Hepatocyte (in vitro differentiated cells): Measurements from ENCODE around the gene DCAF10.

Experiments used
- EZH2 ChIP-seq: fragments of 200-600 bp; sonication (generic); IDR thresholded peaks from 2 replicates; pipeline ENCODE4 v1.6.1; 2016; ENCODE audit warnings: antibody characterized with exemption, mild to moderate bottlenecking, borderline replicate concordance
- EZH2phosphoT487 ChIP-seq: fragments of 200-600 bp; sonication (generic); IDR thresholded peaks from one replicate; pipeline ENCODE4 v1.6.1; 2018; ENCODE audit warnings: antibody characterized with exemption, mild to moderate bottlenecking, low read depth, moderate library complexity; ENCODE audit not compliant: unreplicated experiment, severe bottlenecking
- TF ChIP-seq, protein P1 (sequence below): fragments of 200-600 bp; sonication (generic); IDR thresholded peaks from 2 replicates; pipeline ENCODE4 v1.5.1; 2016; ENCODE audit warnings: antibody characterized with exemption, mild to moderate bottlenecking; ENCODE audit not compliant: poor library complexity

DNA sequence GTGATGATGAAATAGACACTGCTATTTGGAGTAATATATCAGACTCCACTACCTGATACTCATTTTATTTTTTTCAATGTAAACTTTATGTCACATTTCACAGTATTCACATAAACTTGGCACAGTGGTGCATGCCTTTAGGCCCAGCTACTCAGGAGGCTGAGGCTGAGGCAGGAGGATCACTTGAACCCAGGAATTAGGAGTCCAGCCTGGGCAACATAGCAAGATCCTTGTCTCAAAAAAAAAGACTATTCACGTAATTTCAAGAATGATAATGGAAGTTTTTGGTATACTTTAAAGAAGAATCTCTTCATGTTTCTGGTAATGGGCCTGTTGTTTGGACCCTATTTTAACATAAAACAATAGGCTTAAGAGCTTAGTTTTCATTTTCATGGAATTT lies 56.0 kb downstream of the DCAF10 start:
- TF ChIP-seq, protein P1, sequence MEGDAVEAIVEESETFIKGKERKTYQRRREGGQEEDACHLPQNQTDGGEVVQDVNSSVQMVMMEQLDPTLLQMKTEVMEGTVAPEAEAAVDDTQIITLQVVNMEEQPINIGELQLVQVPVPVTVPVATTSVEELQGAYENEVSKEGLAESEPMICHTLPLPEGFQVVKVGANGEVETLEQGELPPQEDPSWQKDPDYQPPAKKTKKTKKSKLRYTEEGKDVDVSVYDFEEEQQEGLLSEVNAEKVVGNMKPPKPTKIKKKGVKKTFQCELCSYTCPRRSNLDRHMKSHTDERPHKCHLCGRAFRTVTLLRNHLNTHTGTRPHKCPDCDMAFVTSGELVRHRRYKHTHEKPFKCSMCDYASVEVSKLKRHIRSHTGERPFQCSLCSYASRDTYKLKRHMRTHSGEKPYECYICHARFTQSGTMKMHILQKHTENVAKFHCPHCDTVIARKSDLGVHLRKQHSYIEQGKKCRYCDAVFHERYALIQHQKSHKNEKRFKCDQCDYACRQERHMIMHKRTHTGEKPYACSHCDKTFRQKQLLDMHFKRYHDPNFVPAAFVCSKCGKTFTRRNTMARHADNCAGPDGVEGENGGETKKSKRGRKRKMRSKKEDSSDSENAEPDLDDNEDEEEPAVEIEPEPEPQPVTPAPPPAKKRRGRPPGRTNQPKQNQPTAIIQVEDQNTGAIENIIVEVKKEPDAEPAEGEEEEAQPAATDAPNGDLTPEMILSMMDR = no peak
- TF ChIP-seq EZH2 (no peak), EZH2phosphoT487 (no peak)
